Lung (tissue), 12 donors: Measurements from ENCODE around the gene ACTL8. TPM values are rescaled to one million over a fixed set of nuclear protein-coding genes. Genes with fewer than 3 reads are reported as not detected.

ENCODE experiments used
- ATAC-seq: fragments of 200-7000 bp; cut with Tn5 transposase; one replicate; pipeline ENCODE4 v1.9.1; 2020; ENCODE audit warnings: moderate number of reproducible peaks; ENCODE audit not compliant: insufficient read depth, low FRiP score
- DNase-seq, 3 donors: peaks; one replicate each; pipeline ENCODE4 v3.0.0-alpha.2; 2013 to 2017
- H3K27ac ChIP-seq, 2 donors: one replicate each; pipeline ENCODE4 v1.5.1; 2013; ENCODE audit warnings: mild to moderate bottlenecking in 2 of 2, moderate library complexity in 2 of 2, control low read depth in 1 of 2, inconsistent platforms in 1 of 2, low read depth in 1 of 2, low read length in 1 of 2
- H3K27me3 ChIP-seq, 3 donors: one replicate each; pipeline ENCODE4 v1.5.1; 2013; ENCODE audit warnings: low read length in 2 of 3; ENCODE audit not compliant: control insufficient read depth in 3 of 3, insufficient read depth in 3 of 3
- H3K36me3 ChIP-seq, 4 donors: one replicate each; pipeline ENCODE4 v1.5.1; 2013; ENCODE audit warnings: low read length in 4 of 4, mild to moderate bottlenecking in 1 of 4, moderate library complexity in 1 of 4; ENCODE audit not compliant: control insufficient read depth in 4 of 4, insufficient read depth in 4 of 4
- H3K4me1 ChIP-seq, 5 donors: one replicate each; pipeline ENCODE4 v1.5.1; 2013; ENCODE audit warnings: low read length in 5 of 5, mild to moderate bottlenecking in 2 of 5, moderate library complexity in 1 of 5; ENCODE audit not compliant: control insufficient read depth in 5 of 5, insufficient read depth in 5 of 5
- H3K4me3 ChIP-seq: one replicate; pipeline ENCODE4 v1.5.1; 2013; ENCODE audit warnings: mild to moderate bottlenecking, control low read depth, moderate library complexity
- H3K9ac ChIP-seq, 2 donors: one replicate each; pipeline ENCODE4 v1.5.1; 2013; ENCODE audit warnings: low read length in 2 of 2, control low read depth in 1 of 2; ENCODE audit not compliant: insufficient read depth in 1 of 2
- H3K9me3 ChIP-seq, 4 donors: one replicate each; pipeline ENCODE4 v1.5.1; 2013; ENCODE audit warnings: low read length in 3 of 4, mild to moderate bottlenecking in 1 of 4, moderate library complexity in 1 of 4; ENCODE audit not compliant: control insufficient read depth in 4 of 4, insufficient read depth in 3 of 4
- CTCF ChIP-seq: IDR thresholded peaks from 2 replicates; pipeline ENCODE4 v1.5.1; 2012; ENCODE audit warnings: mild to moderate bottlenecking; ENCODE audit errors: control extremely low read depth, extremely low read depth
- WGBS, 2 donors: extraction: QIAGEN DNeasy Blood & Tissue Kit; methylation state at CpG; one replicate each; pipeline ENCODE4 v1.1.7; 2013; 5-methylcytosine and 5-hydroxymethylcytosine counted together
- polyA plus RNA-seq, 2 donors: library from polyadenylated mRNA; stranded (reverse); fragments of 200-250 nt; gene quantifications; one replicate each; pipeline ENCODE4 v1.2.1, GENCODE V29; 2013
- total RNA-seq, 2 donors: library from RNA; depleted of rRNA in 1 of 2; stranded (reverse); fragments of >200 nt in 1 of 2; gene quantifications; one replicate each; pipeline ENCODE4 v1.2.1, GENCODE V29; 2014 to 2021
- donor health status: control.
- donor health status: control.
- donor health status: Bipolar disorder and iron deficiency.
- donor health status: healthy.
- donor health status: DM: yes; HTN: yes; CAD: no.

Gene ACTL8
- total and polyA plus RNA-seq, 4 donors, result not detected

GRCh38 chr1:17765444-17766411 is 10.6 kb downstream of the ACTL8 start:
- DNase-seq (peak; percentile 22 to 39 (median 31)), ATAC-seq (no peak)
- Histone ChIP-seq H3K9me3 (no peaks in the 10 kb centered on the region), H3K9ac (no peak overlapping the region), H3K4me1 (no peaks in the 10 kb centered on the region), H3K27ac (no peak overlapping the region), H3K4me3 (no peak overlapping the region), H3K36me3 (no peaks in the 10 kb centered on the region), H3K27me3 (peaks cover 0 to 7% (median 5%) of the 10 kb centered on the region in 3 donors)
- WGBS, 2 donors, result 63 to 71% methylated on average over 16 of the region's 16 CpGs
- no peak for TF ChIP-seq CTCF

- no peak for TF ChIP-seq CTCF
- ATAC-seq (peak; percentile 28), DNase-seq (peak in 2 of 3 donors; percentile 3 to 6)
- H3K9me3 ChIP-seq, result no peaks in the 10 kb centered on the region
- H3K4me3 ChIP-seq, result no peak overlapping the region
- peaks cover 0 to 5% (median 4%) of the 10 kb centered on the region in 3 donors for H3K27me3 ChIP-seq
- H3K27ac ChIP-seq, result peak overlapping the region in 1 of 2 donors; percentile 13
- H3K36me3 ChIP-seq, result no peaks in the 10 kb centered on the region
- no peak overlapping the region for H3K9ac ChIP-seq
- H3K4me1 ChIP-seq, result no peaks in the 10 kb centered on the region
- WGBS, 2 donors, result 70 to 81% methylated on average over 10 of the region's 10 CpGs
Measured at GRCh38 chr1:17768651-17769241, 13.6 kb downstream of the ACTL8 start.

DNA sequence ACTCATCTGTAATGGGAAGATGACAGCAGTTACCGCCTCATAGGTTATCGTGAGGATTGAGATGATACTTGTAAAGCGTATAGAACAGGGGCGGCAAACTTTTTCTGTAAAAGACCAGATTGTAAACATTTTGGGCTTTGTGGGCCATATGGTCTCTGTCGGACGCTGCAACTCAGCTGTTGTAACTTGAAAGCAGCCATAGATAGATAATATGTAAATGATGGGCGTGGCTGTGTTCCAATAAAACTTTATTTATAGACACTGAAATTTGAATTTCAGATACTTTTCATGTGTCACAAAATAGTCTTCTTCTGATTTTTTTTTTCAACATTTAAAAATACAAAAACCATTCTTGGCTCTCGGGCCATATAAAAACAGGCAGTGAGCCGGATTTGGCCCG is 15.8 kb downstream of the ACTL8 start:
- H3K9ac ChIP-seq, result no peak overlapping the region

More for the DNA sequence above, 15.8 kb downstream of the ACTL8 start:
- Histone ChIP-seq H3K27me3 (peaks cover 0 to 4% (median 0%) of the 10 kb centered on the region in 3 donors), H3K36me3 (no peaks in the 10 kb centered on the region), H3K9me3 (no peaks in the 10 kb centered on the region), H3K4me1 (no peaks in the 10 kb centered on the region), H3K27ac (no peak overlapping the region), H3K4me3 (no peak overlapping the region)
- no peak for TF ChIP-seq CTCF
- no peak for ATAC-seq
- DNase-seq, result no peak
- WGBS, 2 donors, result 86 to 88% methylated on average over 10 of the region's 10 CpGs
